IMR-90 (cell line): ENCODE results near the gene BHLHE23. TPM values are rescaled to one million over a fixed set of nuclear protein-coding genes. Genes with fewer than 3 reads are reported as not detected.

Experiments
- ATAC-seq: fragments of 200-7000 bp; cut with Tn5 transposase; 2 replicates; pipeline ENCODE4 v1.9.1; 2020; ENCODE audit warnings: low read depth, mild to moderate bottlenecking, moderate library complexity
- BruUV-seq: library from RNA; stranded (reverse); fragments of 400-500 nt; replicated peaks from 2 replicates; lab custom pipeline; 2021; lab: Mats Ljungman, UMichigan
- CTCF ChIA-PET: fragments of 300-600 bp; formaldehyde crosslinking; extraction: SDS; loops from one replicate; lab custom pipeline; 2021; ENCODE audit warnings: antibody characterized with exemption; lab: Yijun Ruan, JAX
- POLR2A ChIA-PET: fragments of 300-600 bp; sonication (Branson Sonifier 250); formaldehyde crosslinking; loops from one replicate; lab custom pipeline; 2022; ENCODE audit warnings: antibody characterized with exemption; ENCODE audit not compliant: unreplicated experiment; lab: Charles Lee
- DNase-seq: peaks from one replicate; pipeline ENCODE4 v3.0.0; 2013
- H2AFZ ChIP-seq: replicated peaks from 2 replicates; pipeline ENCODE3; 2013; ENCODE audit warnings: low read length, mild to moderate bottlenecking; ENCODE audit not compliant: poor library complexity
- H2AK5ac ChIP-seq: 2 replicates; pipeline ENCODE4 v1.6.1; 2013; ENCODE audit warnings: low read depth, low read length, inconsistent platforms
- H2AK9ac ChIP-seq: replicated peaks from 2 replicates; pipeline ENCODE3; 2013; ENCODE audit warnings: mild to moderate bottlenecking, low read depth, low read length, moderate library complexity; ENCODE audit not compliant: poor library complexity
- H2BK120ac ChIP-seq: 2 replicates; pipeline ENCODE4 v1.6.1; 2013; ENCODE audit warnings: low read depth, low read length, inconsistent platforms
- H2BK15ac ChIP-seq: 3 replicates; pipeline ENCODE4 v1.6.1; 2013; ENCODE audit warnings: low read depth, low read length, inconsistent platforms
- H2BK20ac ChIP-seq: 2 replicates; pipeline ENCODE4 v1.6.1; 2013; ENCODE audit warnings: low read depth, mild to moderate bottlenecking, inconsistent platforms, low read length, moderate library complexity
- H2BK5ac ChIP-seq: 2 replicates; pipeline ENCODE4 v1.6.1; 2013; ENCODE audit warnings: mild to moderate bottlenecking, low read depth, low read length, inconsistent platforms; ENCODE audit not compliant: poor library complexity, severe bottlenecking
- H3K14ac ChIP-seq: replicated peaks from 2 replicates; pipeline ENCODE4 v1.6.1; 2013; ENCODE audit warnings: low read depth, low read length, inconsistent platforms
- H3K18ac ChIP-seq: 2 replicates; pipeline ENCODE4 v1.6.1; 2013; ENCODE audit warnings: low read depth, low read length, control low read depth
- H3K23ac ChIP-seq: 2 replicates; pipeline ENCODE4 v1.6.1; 2013; ENCODE audit warnings: low read depth, low read length, inconsistent platforms
- H3K27ac ChIP-seq: 2 replicates; pipeline ENCODE4 v1.5.1; 2013; ENCODE audit warnings: mild to moderate bottlenecking, control low read depth, low read length; ENCODE audit not compliant: insufficient read depth
- H3K27me3 ChIP-seq: 2 replicates; pipeline ENCODE4 v1.6.1; 2013; ENCODE audit warnings: low read length; ENCODE audit not compliant: control insufficient read depth, insufficient read depth
- H3K36me3 ChIP-seq: 2 replicates; pipeline ENCODE4 v1.6.1; 2013; ENCODE audit warnings: low read length, mixed read lengths; ENCODE audit not compliant: control insufficient read depth, insufficient read depth
- H3K4ac ChIP-seq: 2 replicates; pipeline ENCODE4 v1.6.1; 2013; ENCODE audit warnings: low read depth, low read length, inconsistent platforms
- H3K4me1 ChIP-seq: 2 replicates; pipeline ENCODE4 v1.6.1; 2013; ENCODE audit warnings: low read length, mixed read lengths; ENCODE audit not compliant: control insufficient read depth, insufficient read depth
- H3K4me2 ChIP-seq: 2 replicates; pipeline ENCODE4 v1.6.1; 2013; ENCODE audit warnings: low read depth, mild to moderate bottlenecking, control low read depth, low read length, moderate library complexity
- H3K4me3 ChIP-seq: 2 replicates; pipeline ENCODE4 v1.5.1; 2013; ENCODE audit warnings: low read depth, mild to moderate bottlenecking, control low read depth, low read length, moderate library complexity; ENCODE audit not compliant: insufficient read depth
- H3K56ac ChIP-seq: 2 replicates; pipeline ENCODE4 v1.6.1; 2013; ENCODE audit warnings: low read length, inconsistent platforms; ENCODE audit not compliant: insufficient read depth; ENCODE audit errors: extremely low read depth
- H3K79me1 ChIP-seq, 2 experiments: 2 replicates each; pipeline ENCODE4 v1.6.1; 2013; ENCODE audit warnings: low read length in 2 of 2, inconsistent platforms in 1 of 2, low read depth in 1 of 2
- H3K9ac ChIP-seq: 2 replicates; pipeline ENCODE4 v1.6.1; 2013; ENCODE audit warnings: low read depth, low read length, control low read depth
- H3K9me1 ChIP-seq: 2 replicates; pipeline ENCODE4 v1.6.1; 2013; ENCODE audit warnings: low read length, inconsistent platforms; ENCODE audit not compliant: insufficient read depth
- H3K9me3 ChIP-seq: 2 replicates; pipeline ENCODE4 v1.6.1; 2013; ENCODE audit warnings: low read length; ENCODE audit not compliant: control insufficient read depth, insufficient read depth
- H4K20me1 ChIP-seq: 2 replicates; pipeline ENCODE4 v1.6.1; 2013; ENCODE audit warnings: low read length, inconsistent platforms; ENCODE audit not compliant: insufficient read depth
- H4K5ac ChIP-seq: 2 replicates; pipeline ENCODE4 v1.6.1; 2013; ENCODE audit warnings: mild to moderate bottlenecking, low read depth, low read length, control low read depth
- H4K8ac ChIP-seq, 2 experiments: 2 replicates each; pipeline ENCODE4 v1.6.1; 2013; ENCODE audit warnings: low read depth in 2 of 2, low read length in 2 of 2, control low read depth in 1 of 2, inconsistent platforms in 1 of 2
- H4K91ac ChIP-seq: 2 replicates; pipeline ENCODE4 v1.6.1; 2013; ENCODE audit warnings: low read depth, low read length, inconsistent platforms; ENCODE audit not compliant: insufficient read depth
- CEBPB ChIP-seq: IDR thresholded peaks from 2 replicates; pipeline ENCODE4 v1.6.1; 2012; ENCODE audit warnings: low read depth, low read length, improper control_type of control experiment
- MXI1 ChIP-seq: IDR thresholded peaks from 2 replicates; pipeline ENCODE4 v1.6.1; 2012; ENCODE audit warnings: low read depth, mild to moderate bottlenecking, low read length, moderate library complexity, borderline replicate concordance
- NFE2L2 ChIP-seq: fragments of 150-350 bp; IDR thresholded peaks from 2 replicates; pipeline ENCODE4 v1.6.1; 2016; ENCODE audit warnings: low read depth, mild to moderate bottlenecking, low read length
- POLR2A ChIP-seq: IDR thresholded peaks from 2 replicates; pipeline ENCODE4 v1.6.1; 2012; ENCODE audit warnings: mild to moderate bottlenecking, low read depth, low read length
- RCOR1 ChIP-seq: IDR thresholded peaks from 2 replicates; pipeline ENCODE4 v1.6.1; 2012; ENCODE audit warnings: mild to moderate bottlenecking, low read length, improper control_type of control experiment; ENCODE audit not compliant: insufficient replicate concordance
- RFX5 ChIP-seq: IDR thresholded peaks from 2 replicates; pipeline ENCODE4 v1.8.0; 2012; ENCODE audit warnings: low read depth, mild to moderate bottlenecking, low read length, moderate library complexity
- WGBS, 2 experiments: methylation state at CpG; one replicate each; pipeline versions ENCODE4 v1.1.5 to v1.1.7; 2013; ENCODE audit warnings: missing lambda C conversion rate in 2 of 2; ENCODE audit not compliant: insufficient read length in 1 of 2; ENCODE audit errors: extremely low coverage in 2 of 2; 5-methylcytosine and 5-hydroxymethylcytosine counted together
- dilution Hi-C: fragments of 300-500 bp; cut with HindIII; formaldehyde crosslinking; loops from one replicate; pipeline ENCODE4 v1.14.3; 2018; ENCODE audit warnings: low sequenced_read_pairs; ENCODE audit not compliant: unreplicated experiment
- in situ Hi-C: fragments of 300-500 bp; cut with MboI; formaldehyde crosslinking; loops from 3 replicates; pipeline ENCODE4 v1.14.3; 2019; ENCODE audit warnings: low sequenced_read_pairs, inconsistent platforms, mixed read lengths
- intact Hi-C: fragments of 100-400 bp; cut with micrococcal nuclease; formaldehyde crosslinking; loops from 2 replicates; pipeline ENCODE4 v1.10.0; 2022
- polyA plus RNA-seq, 3 experiments: library from polyadenylated mRNA; depleted of rRNA; stranded (reverse); fragments of >200 nt; gene quantifications; 2 replicates each; pipeline ENCODE4 v1.2.3, GENCODE V29; 2012; ENCODE audit warnings: low replicate concordance in 1 of 3
- total RNA-seq: library from RNA; depleted of rRNA; stranded (reverse); fragments of >200 nt; gene quantifications from 2 replicates; pipeline ENCODE4 v1.2.3, GENCODE V29; 2012
- TF ChIP-seq, protein P1 (sequence below): conservative IDR thresholded peaks from 2 replicates; pipeline ENCODE4 v1.5.1; 2012; ENCODE audit warnings: mild to moderate bottlenecking, low read depth, low read length, improper control_type of control experiment

The BHLHE23 gene
- total and polyA plus RNA-seq, 2 of the 4 experiments (the other 2 are of a cell fraction): not detected

DNA sequence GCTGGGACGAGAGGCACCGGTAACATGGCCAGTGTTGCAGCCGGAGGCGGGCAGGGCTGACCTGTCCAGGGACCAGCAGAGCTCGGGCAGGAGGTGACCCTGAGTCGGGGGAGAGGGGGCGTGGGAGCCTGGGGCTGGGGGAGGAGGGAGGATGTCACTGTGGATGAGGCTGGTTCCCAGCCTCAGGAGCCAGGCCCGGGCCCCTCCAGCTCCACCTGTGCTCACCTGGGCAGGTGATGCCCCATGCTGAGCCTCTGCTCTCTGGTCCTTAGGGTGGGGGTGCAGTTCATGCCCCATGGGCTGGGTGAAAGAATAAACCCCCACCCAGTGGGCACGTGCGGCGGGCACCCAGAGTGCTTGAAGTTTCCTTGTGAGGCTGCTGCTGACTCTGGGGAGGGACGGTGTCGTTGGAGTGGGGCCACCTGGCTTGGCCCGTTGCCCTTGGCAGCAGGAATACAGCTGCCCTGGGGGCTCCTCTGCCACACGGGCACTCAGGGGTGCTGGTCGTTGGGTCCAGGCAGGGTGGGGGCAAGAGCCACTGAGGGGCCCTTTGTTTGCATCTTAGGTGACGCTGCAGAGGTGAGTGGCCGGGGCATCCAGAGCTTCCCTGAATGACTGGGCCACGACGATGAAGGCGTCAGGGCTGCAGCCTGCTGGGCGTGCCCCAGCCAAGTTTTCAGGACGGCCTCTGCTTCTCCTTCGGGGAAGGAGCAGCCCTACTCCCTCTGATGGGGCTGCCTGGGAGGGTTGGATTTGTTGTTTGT lies 24.7 kb upstream of the BHLHE23 start:
- in situ Hi-C loops: no loop called here
- H2BK5ac ChIP-seq: no peak overlapping the region
- H3K4ac ChIP-seq: no peak overlapping the region
- no TSS peak for BruUV-seq
- no peak overlapping the region for H3K4me2 ChIP-seq
- no peaks in the 10 kb centered on the region for H3K4me1 ChIP-seq
- TF ChIP-seq, protein P1, sequence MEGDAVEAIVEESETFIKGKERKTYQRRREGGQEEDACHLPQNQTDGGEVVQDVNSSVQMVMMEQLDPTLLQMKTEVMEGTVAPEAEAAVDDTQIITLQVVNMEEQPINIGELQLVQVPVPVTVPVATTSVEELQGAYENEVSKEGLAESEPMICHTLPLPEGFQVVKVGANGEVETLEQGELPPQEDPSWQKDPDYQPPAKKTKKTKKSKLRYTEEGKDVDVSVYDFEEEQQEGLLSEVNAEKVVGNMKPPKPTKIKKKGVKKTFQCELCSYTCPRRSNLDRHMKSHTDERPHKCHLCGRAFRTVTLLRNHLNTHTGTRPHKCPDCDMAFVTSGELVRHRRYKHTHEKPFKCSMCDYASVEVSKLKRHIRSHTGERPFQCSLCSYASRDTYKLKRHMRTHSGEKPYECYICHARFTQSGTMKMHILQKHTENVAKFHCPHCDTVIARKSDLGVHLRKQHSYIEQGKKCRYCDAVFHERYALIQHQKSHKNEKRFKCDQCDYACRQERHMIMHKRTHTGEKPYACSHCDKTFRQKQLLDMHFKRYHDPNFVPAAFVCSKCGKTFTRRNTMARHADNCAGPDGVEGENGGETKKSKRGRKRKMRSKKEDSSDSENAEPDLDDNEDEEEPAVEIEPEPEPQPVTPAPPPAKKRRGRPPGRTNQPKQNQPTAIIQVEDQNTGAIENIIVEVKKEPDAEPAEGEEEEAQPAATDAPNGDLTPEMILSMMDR: no peak
- no peak for TF ChIP-seq RFX5
- TF ChIP-seq CEBPB: no peak
- no peak for TF ChIP-seq RCOR1
- TF ChIP-seq POLR2A: no peak
- no peak for TF ChIP-seq MXI1
- TF ChIP-seq NFE2L2: no peak
- H2BK20ac ChIP-seq: no peak overlapping the region
- no peak overlapping the region for H2AK5ac ChIP-seq
- H4K91ac ChIP-seq: no peak overlapping the region
- DNase-seq: no peak
- no peaks in the 10 kb centered on the region; the same call in 1 of the 2 replicates for H4K20me1 ChIP-seq
- H2AK9ac ChIP-seq: no peak overlapping the region
- H3K36me3 ChIP-seq: no peaks in the 10 kb centered on the region
- H3K9ac ChIP-seq: no peak overlapping the region
- ATAC-seq: no peak
- no peaks in the 10 kb centered on the region for H3K9me1 ChIP-seq
- intact Hi-C loops: no loop called here
- H3K27ac ChIP-seq: no peak overlapping the region
- ChIA-PET POLR2A (no interaction called here), CTCF (no interaction called here)
- no peak overlapping the region for H2BK120ac ChIP-seq
- H2BK15ac ChIP-seq: no peak overlapping the region
- no peak overlapping the region for H3K18ac ChIP-seq
- no peak overlapping the region for H2AFZ ChIP-seq
- H3K23ac ChIP-seq: no peak overlapping the region
- no peaks in the 10 kb centered on the region for H3K9me3 ChIP-seq
- H3K14ac ChIP-seq: no peak overlapping the region
- H4K8ac ChIP-seq: no peak overlapping the region
- WGBS, 2 experiments: 36% methylated on average over 5 of the region's 24 CpGs; no CpG with 5 or more reads in 1 of the 2 experiments
- H3K4me3 ChIP-seq: no peak overlapping the region
- no peak overlapping the region for H4K5ac ChIP-seq
- H3K56ac ChIP-seq: no peak overlapping the region
- no peaks in the 10 kb centered on the region for H3K79me1 ChIP-seq
- dilution Hi-C loops: no loop called here
- H3K27me3 ChIP-seq: peaks cover 57% of the 10 kb centered on the region
